GM12878 (cell line): ENCODE measurements around the gene RBP3. TPM values are rescaled to one million over a fixed set of nuclear protein-coding genes. Genes with fewer than 3 reads are reported as not detected.

Experiments used
- ATAC-seq: fragments of 200-7000 bp; cut with Tn5 transposase; 3 replicates; pipeline ENCODE4 v1.9.1; 2020; ENCODE audit warnings: mild to moderate bottlenecking, moderate library complexity
- BruUV-seq: library from RNA; stranded (reverse); fragments of 400-500 nt; replicated peaks from 2 replicates; lab custom pipeline; 2021; lab: Mats Ljungman, UMichigan
- CTCF ChIA-PET: fragments of 300-600 bp; sonication (Branson Sonifier 250); formaldehyde crosslinking; extraction: SDS; loops from one replicate; lab custom pipeline; 2021; ENCODE audit warnings: inconsistent platforms; lab: Yijun Ruan, JAX
- POLR2A ChIA-PET: fragments of 350-600 bp; formaldehyde crosslinking; extraction: SDS; loops from one replicate; lab custom pipeline; 2021; ENCODE audit warnings: inconsistent platforms; lab: Charles Lee
- RAD21 ChIA-PET: fragments of 300-600 bp; sonication (Branson Sonifier 250); formaldehyde crosslinking; loops from one replicate; lab custom pipeline; 2023; ENCODE audit warnings: antibody characterized with exemption; ENCODE audit not compliant: unreplicated experiment; lab: Charles Lee
- SMC1A ChIA-PET: fragments of 300-600 bp; sonication (Branson Sonifier 250); formaldehyde crosslinking; loops from one replicate; lab custom pipeline; 2023; ENCODE audit not compliant: unreplicated experiment, uncharacterized antibody; lab: Charles Lee
- DNase-seq: peaks from one replicate; pipeline ENCODE4 v3.0.0-alpha.2; 2011; ENCODE audit warnings: low read depth, low spot score
- FAIRE-seq: peaks from 3 replicates; lab custom pipeline; 2011; peaks lifted over from hg19 to GRCh38; lab: Jason Lieb, UNC
- H2AFZ ChIP-seq: 2 replicates; pipeline ENCODE4 v1.6.0; 2011; ENCODE audit warnings: low read depth, low read length, control low read depth; ENCODE audit not compliant: control insufficient read depth
- H3K27ac ChIP-seq: 2 replicates; pipeline ENCODE4 v1.5.1; 2011; ENCODE audit warnings: control low read depth; ENCODE audit not compliant: control insufficient read depth, insufficient read depth
- H3K27me3 ChIP-seq, 2 experiments: replicated peaks in 1 of 2; 2 replicates each; pipeline versions ENCODE4 v1.6.0 to v1.6.1; 2011; ENCODE audit warnings: low read length in 1 of 2; ENCODE audit not compliant: control insufficient read depth in 2 of 2, insufficient read depth in 2 of 2
- H3K36me3 ChIP-seq, 2 experiments: 2 replicates each; pipeline ENCODE4 v1.5.1; 2011; ENCODE audit warnings: low read length in 1 of 2; ENCODE audit not compliant: control insufficient read depth in 2 of 2, insufficient read depth in 2 of 2
- H3K4me1 ChIP-seq: 2 replicates; pipeline ENCODE4 v1.6.1; 2011; ENCODE audit warnings: mild to moderate bottlenecking, low read length, moderate library complexity, mixed read lengths; ENCODE audit not compliant: control insufficient read depth, insufficient read depth
- H3K4me2 ChIP-seq: 2 replicates; pipeline ENCODE4 v1.6.0; 2011; ENCODE audit warnings: control low read depth; ENCODE audit not compliant: control insufficient read depth, insufficient read depth
- H3K4me3 ChIP-seq: fragments of 200-600 bp; sonication (generic); 2 replicates; pipeline ENCODE4 v1.5.1; 2016
- H3K79me2 ChIP-seq: 2 replicates; pipeline ENCODE4 v1.6.0; 2011; ENCODE audit warnings: low read length; ENCODE audit not compliant: control insufficient read depth, insufficient read depth
- H3K9ac ChIP-seq: 2 replicates; pipeline ENCODE4 v1.8.0; 2011; ENCODE audit warnings: low read length, control low read depth, mixed read lengths; ENCODE audit not compliant: control insufficient read depth, insufficient read depth
- H3K9me3 ChIP-seq: replicated peaks from 3 replicates; pipeline ENCODE4 v1.5.1; 2011; ENCODE audit warnings: mild to moderate bottlenecking, low read length; ENCODE audit not compliant: control insufficient read depth, insufficient read depth
- H4K20me1 ChIP-seq: 2 replicates; pipeline ENCODE4 v1.6.0; 2011; ENCODE audit not compliant: control insufficient read depth, insufficient read depth
- ASH2L ChIP-seq: fragments of 300-600, 200-600 bp; sonication (generic); IDR thresholded peaks from 2 replicates; pipeline ENCODE4 v1.6.1; 2017; ENCODE audit warnings: low read depth, mild to moderate bottlenecking, borderline replicate concordance
- CUX1 ChIP-seq: IDR thresholded peaks from 2 replicates; pipeline ENCODE4 v1.6.1; 2012; ENCODE audit warnings: improper control_type of control experiment, low read depth, low read length; ENCODE audit not compliant: insufficient replicate concordance
- EGR1 ChIP-seq, 2 experiments: IDR thresholded peaks; 1 replicate in 1 of 2; 2 replicates in 1 of 2; pipeline ENCODE4 v1.6.1; 2011 to 2012; ENCODE audit warnings: low read depth in 2 of 2, low read length in 2 of 2, borderline replicate concordance in 1 of 2, mild to moderate bottlenecking in 1 of 2, moderate library complexity in 1 of 2
- GABPA ChIP-seq: IDR thresholded peaks from 2 replicates; pipeline ENCODE4 v1.6.1; 2014; ENCODE audit warnings: antibody characterized with exemption, low read depth, mild to moderate bottlenecking, inconsistent platforms
- MEF2B ChIP-seq: fragments of 450-650 bp; IDR thresholded peaks from 2 replicates; pipeline ENCODE4 v1.6.1; 2018; ENCODE audit warnings: mild to moderate bottlenecking, moderate library complexity; ENCODE audit not compliant: partially characterized antibody, poor library complexity, severe bottlenecking
- POLR2AphosphoS5 ChIP-seq: IDR thresholded peaks from 2 replicates; pipeline ENCODE4 v1.6.1; 2011; ENCODE audit warnings: mild to moderate bottlenecking, low read length, inconsistent platforms
- RUNX3 ChIP-seq: IDR thresholded peaks from 2 replicates; pipeline ENCODE4 v1.6.1; 2012; ENCODE audit warnings: low read length, inconsistent platforms
- SIX5 ChIP-seq: IDR thresholded peaks from 2 replicates; pipeline ENCODE4 v1.6.1; 2011; ENCODE audit warnings: mild to moderate bottlenecking, low read depth, low read length, moderate library complexity; ENCODE audit not compliant: severe bottlenecking
- SMC3 ChIP-seq: IDR thresholded peaks from 2 replicates; pipeline ENCODE4 v1.6.1; 2011; ENCODE audit warnings: low read length, improper control_type of control experiment, borderline replicate concordance
- WGBS: methylation state at CpG from one replicate; pipeline ENCODE4 v1.1.6; 2016; ENCODE audit warnings: low lambda C conversion rate; ENCODE audit not compliant: insufficient replicate concordance, insufficient coverage; ENCODE audit errors: missing lambda C conversion rate; 5-methylcytosine and 5-hydroxymethylcytosine counted together
- in situ Hi-C: fragments of 300-500 bp; cut with MboI; formaldehyde crosslinking; loops from 9 replicates; pipeline ENCODE4 v1.14.3; 2018; ENCODE audit warnings: mixed read lengths
- intact Hi-C: fragments of 100-400 bp; cut with micrococcal nuclease; formaldehyde crosslinking; loops from one replicate; pipeline ENCODE4 v1.14.2; 2022; ENCODE audit not compliant: unreplicated experiment
- polyA plus RNA-seq, 11 experiments: library from polyadenylated mRNA; depleted of rRNA in 4 of 11; unstranded in 6 of 11; stranded (reverse) in 5 of 11; fragments of >200 nt; fragmentation: Nextera tagmentation in 4 of 11; fragmentation: Illumina TruSeq in 1 of 11; extraction: Ambion mirVana in 4 of 11; extraction: Trizol in 1 of 11; gene quantifications; 1 replicate in 1 of 11; 2 replicates in 10 of 11; pipeline versions ENCODE4 v1.2.1 to v1.2.3, GENCODE V29; 2011 to 2016; ENCODE audit warnings: inconsistent platforms in 2 of 11, missing spikeins in 2 of 11, low read depth in 1 of 11
- total RNA-seq, 4 experiments: library from RNA; depleted of rRNA in 3 of 4; stranded (reverse); fragments of >200 nt in 3 of 4; fragmentation: Illumina TruSeq in 1 of 4; extraction: Trizol in 1 of 4; gene quantifications; 2 replicates each; pipeline versions ENCODE4 v1.2.1 to v1.2.3, GENCODE V29; 2013 to 2021
- TF ChIP-seq, protein P1 (sequence below): fragments of 450-650 bp; IDR thresholded peaks from 2 replicates; pipeline ENCODE4 v1.6.1; 2017; ENCODE audit warnings: mild to moderate bottlenecking, low read depth, inconsistent platforms; ENCODE audit not compliant: poor library complexity, severe bottlenecking
- TF ChIP-seq, protein P2 (sequence below): fragments of 450-650 bp; IDR thresholded peaks from 2 replicates; pipeline ENCODE4 v1.6.1; 2017; ENCODE audit warnings: antibody characterized with exemption, mild to moderate bottlenecking, moderate library complexity

The RBP3 gene
- total and polyA plus RNA-seq, 10 of the 15 experiments (the other 5 are each of a cell fraction or from before 2014, with no cell fraction given): not detected

GRCh38 chr10:47362199-47362598 lies 14.0 kb downstream of the RBP3 start:
- no peaks in the 10 kb centered on the region for H3K9me3 ChIP-seq
- no peak overlapping the region for H2AFZ ChIP-seq
- no peak for DNase-seq
- no peaks in the 10 kb centered on the region for H3K4me1 ChIP-seq
- in situ Hi-C loops: no loop called here
- H4K20me1 ChIP-seq: no peaks in the 10 kb centered on the region
- no peaks in the 10 kb centered on the region for H3K79me2 ChIP-seq
- intact Hi-C loops: no loop called here
- SMC1A ChIA-PET: no interaction called here
- RAD21 ChIA-PET: no interaction called here
- H3K36me3 ChIP-seq: no peaks in the 10 kb centered on the region
- CTCF ChIA-PET: interaction anchor here (0.6 to 1.4 kb wide), 4 partner anchors 12 to 816 kb away, joined by 3 to 4 read pairs (median 3); no protein-coding TSS in a partner anchor
- 57% methylated on average over 3 of the region's 3 CpGs for WGBS
- no peak overlapping the region for H3K27ac ChIP-seq
- no TSS peak for BruUV-seq
- no peak overlapping the region for H3K4me2 ChIP-seq
- no peak for ATAC-seq
- H3K4me3 ChIP-seq: no peak overlapping the region
- no peak overlapping the region for H3K9ac ChIP-seq
- FAIRE-seq: no peak
- POLR2A ChIA-PET: interaction anchor here (0.7 kb wide), 1 partner anchor 1100 kb away, joined by 3 read pairs; no protein-coding TSS in a partner anchor
- no peaks in the 10 kb centered on the region; a peak in 1 of 4 replicates for H3K27me3 ChIP-seq
- TF ChIP-seq EGR1 (IDR thresholded peaks at IDR 0.05; ENCODE audit: borderline replicate concordance in 1 of 2, low read depth in 2 of 2, low read length in 2 of 2) (no peak), CUX1 (no peak), ASH2L (no peak), SMC3 (no peak), POLR2AphosphoS5 (no peak), SIX5 (no peak), RUNX3 (no peak), MEF2B (no peak), GABPA (no peak)
- TF ChIP-seq, protein P1, sequence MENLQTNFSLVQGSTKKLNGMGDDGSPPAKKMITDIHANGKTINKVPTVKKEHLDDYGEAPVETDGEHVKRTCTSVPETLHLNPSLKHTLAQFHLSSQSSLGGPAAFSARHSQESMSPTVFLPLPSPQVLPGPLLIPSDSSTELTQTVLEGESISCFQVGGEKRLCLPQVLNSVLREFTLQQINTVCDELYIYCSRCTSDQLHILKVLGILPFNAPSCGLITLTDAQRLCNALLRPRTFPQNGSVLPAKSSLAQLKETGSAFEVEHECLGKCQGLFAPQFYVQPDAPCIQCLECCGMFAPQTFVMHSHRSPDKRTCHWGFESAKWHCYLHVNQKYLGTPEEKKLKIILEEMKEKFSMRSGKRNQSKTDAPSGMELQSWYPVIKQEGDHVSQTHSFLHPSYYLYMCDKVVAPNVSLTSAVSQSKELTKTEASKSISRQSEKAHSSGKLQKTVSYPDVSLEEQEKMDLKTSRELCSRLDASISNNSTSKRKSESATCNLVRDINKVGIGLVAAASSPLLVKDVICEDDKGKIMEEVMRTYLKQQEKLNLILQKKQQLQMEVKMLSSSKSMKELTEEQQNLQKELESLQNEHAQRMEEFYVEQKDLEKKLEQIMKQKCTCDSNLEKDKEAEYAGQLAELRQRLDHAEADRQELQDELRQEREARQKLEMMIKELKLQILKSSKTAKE: no peak
- TF ChIP-seq, protein P2, sequence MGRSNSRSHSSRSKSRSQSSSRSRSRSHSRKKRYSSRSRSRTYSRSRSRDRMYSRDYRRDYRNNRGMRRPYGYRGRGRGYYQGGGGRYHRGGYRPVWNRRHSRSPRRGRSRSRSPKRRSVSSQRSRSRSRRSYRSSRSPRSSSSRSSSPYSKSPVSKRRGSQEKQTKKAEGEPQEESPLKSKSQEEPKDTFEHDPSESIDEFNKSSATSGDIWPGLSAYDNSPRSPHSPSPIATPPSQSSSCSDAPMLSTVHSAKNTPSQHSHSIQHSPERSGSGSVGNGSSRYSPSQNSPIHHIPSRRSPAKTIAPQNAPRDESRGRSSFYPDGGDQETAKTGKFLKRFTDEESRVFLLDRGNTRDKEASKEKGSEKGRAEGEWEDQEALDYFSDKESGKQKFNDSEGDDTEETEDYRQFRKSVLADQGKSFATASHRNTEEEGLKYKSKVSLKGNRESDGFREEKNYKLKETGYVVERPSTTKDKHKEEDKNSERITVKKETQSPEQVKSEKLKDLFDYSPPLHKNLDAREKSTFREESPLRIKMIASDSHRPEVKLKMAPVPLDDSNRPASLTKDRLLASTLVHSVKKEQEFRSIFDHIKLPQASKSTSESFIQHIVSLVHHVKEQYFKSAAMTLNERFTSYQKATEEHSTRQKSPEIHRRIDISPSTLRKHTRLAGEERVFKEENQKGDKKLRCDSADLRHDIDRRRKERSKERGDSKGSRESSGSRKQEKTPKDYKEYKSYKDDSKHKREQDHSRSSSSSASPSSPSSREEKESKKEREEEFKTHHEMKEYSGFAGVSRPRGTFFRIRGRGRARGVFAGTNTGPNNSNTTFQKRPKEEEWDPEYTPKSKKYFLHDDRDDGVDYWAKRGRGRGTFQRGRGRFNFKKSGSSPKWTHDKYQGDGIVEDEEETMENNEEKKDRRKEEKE: no peak
